Measurements from ENCODE around the gene SLC9A7. TPM values are rescaled to one million over a fixed set of nuclear protein-coding genes. Genes with fewer than 3 reads are reported as not detected.

The SLC9A7 gene
- total and polyA plus RNA-seq, 12 donors = 2.3 to 22.8 (median 12.4) TPM

DNA sequence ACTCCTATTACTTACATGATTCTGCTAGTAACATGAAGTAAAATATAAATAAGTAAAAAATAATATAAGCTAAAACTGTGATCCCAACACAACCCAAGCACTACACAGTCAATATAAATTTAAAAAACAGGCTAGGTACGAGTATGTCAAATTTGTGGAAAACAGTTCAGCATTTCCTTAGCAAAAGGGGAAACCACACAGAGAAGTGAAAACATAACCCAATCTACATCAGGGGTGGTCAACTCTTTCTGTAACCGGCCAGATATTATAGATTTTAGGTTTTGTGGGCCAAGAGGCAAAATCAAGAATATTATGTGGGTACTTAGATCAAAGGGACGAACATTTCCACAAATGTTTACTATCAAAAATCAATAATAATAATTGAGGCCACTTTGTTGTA is 115.3 kb downstream of the SLC9A7 start:
- H3K27ac ChIP-seq = no peak overlapping the region
- no peak overlapping the region for H3K4me3 ChIP-seq
- no peaks in the 10 kb centered on the region for H3K9me3 ChIP-seq (replicated peaks in 1 of 3)
- intact Hi-C loops (cut with DNase I) = no loop called here
- no peaks in the 10 kb centered on the region for H3K4me1 ChIP-seq (replicated peaks in 1 of 2)
- H3K36me3 ChIP-seq (replicated peaks in 1 of 2) = no peaks in the 10 kb centered on the region
- DNase-seq = no peak
- WGBS, 4 donors = 53 to 72% (median 71%) methylated on average over 3 of the region's 3 CpGs
- H3K27me3 ChIP-seq = peaks cover 2% of the 10 kb centered on the region
- TF ChIP-seq CTCF (IDR thresholded peaks at IDR 0.05) (no peak), POLR2A (IDR thresholded peaks at IDR 0.05) (no peak)

- H3K27ac ChIP-seq = no peak overlapping the region
- TF ChIP-seq POLR2A (IDR thresholded peaks at IDR 0.05) (no peak), CTCF (IDR thresholded peaks at IDR 0.05) (peak in 5 of 6 experiments; percentile 46 to 60 (median 49))
- H3K9me3 ChIP-seq (replicated peaks in 1 of 3) = no peaks in the 10 kb centered on the region
- H3K27me3 ChIP-seq = peaks cover 2% of the 10 kb centered on the region
- intact Hi-C loops (cut with DNase I) = no loop called here
- no peaks in the 10 kb centered on the region for H3K4me1 ChIP-seq (replicated peaks in 1 of 2)
- WGBS, 4 donors = 39 to 50% (median 46%) methylated on average over 4 of the region's 4 CpGs
- DNase-seq = peak in 2 of 7 donors; percentile 12 to 55
- no peaks in the 10 kb centered on the region for H3K36me3 ChIP-seq (replicated peaks in 1 of 2)
- no peak overlapping the region for H3K4me3 ChIP-seq
Measured at GRCh38 chrX:46642145-46642544, 116.8 kb downstream of the SLC9A7 start.

GRCh38 chrX:46637938-46638337 is 121.0 kb downstream of the SLC9A7 start:
- 27 to 39% (median 32%) methylated on average over 2 of the region's 2 CpGs for WGBS, 4 donors
- no peak for TF ChIP-seq POLR2A (IDR thresholded peaks at IDR 0.05)
- no peak for TF ChIP-seq CTCF (IDR thresholded peaks at IDR 0.05)
- H3K4me1 ChIP-seq (replicated peaks in 1 of 2) = peaks cover 0 to 2% of the 10 kb centered on the region in 2 donors
- no peak for DNase-seq
- peaks cover 2% of the 10 kb centered on the region for H3K27me3 ChIP-seq
- no peak overlapping the region for H3K4me3 ChIP-seq
- no peaks in the 10 kb centered on the region for H3K9me3 ChIP-seq (replicated peaks in 1 of 3)
- H3K27ac ChIP-seq = no peak overlapping the region
- intact Hi-C loops (cut with DNase I) = loop anchor here in 1 of 2 donors (10.0 kb wide), 1 partner anchor 63 kb away; the partner anchor contains the start of gene CHST7
- no peaks in the 10 kb centered on the region for H3K36me3 ChIP-seq (replicated peaks in 1 of 2)

- no peak for TF ChIP-seq POLR2A (IDR thresholded peaks at IDR 0.05)
- no peak for TF ChIP-seq CTCF (IDR thresholded peaks at IDR 0.05)
- Histone ChIP-seq H3K36me3 (replicated peaks in 1 of 2) (no peaks in the 10 kb centered on the region), H3K9me3 (replicated peaks in 1 of 3) (no peaks in the 10 kb centered on the region), H3K27me3 (no peaks in the 10 kb centered on the region), H3K4me1 (replicated peaks in 1 of 2) (peaks cover 0 to 6% of the 10 kb centered on the region in 2 donors), H3K27ac (no peak overlapping the region), H3K4me3 (no peak overlapping the region)
- intact Hi-C loops (cut with DNase I) = loop anchor here in 1 of 2 donors (10.0 kb wide), 1 partner anchor 61 kb away; the partner anchor contains the start of gene CHST7
- DNase-seq = no peak
- WGBS, 4 donors = 81 to 93% (median 88%) methylated on average over 3 to 6 of the region's 6 CpGs
Measured at GRCh38 chrX:46636223-46636622, 122.7 kb downstream of the SLC9A7 start.

Measured in adrenal gland (tissue), 12 donors.